ENCODE results near the gene SLC13A1.

The SLC13A1 gene

DNA sequence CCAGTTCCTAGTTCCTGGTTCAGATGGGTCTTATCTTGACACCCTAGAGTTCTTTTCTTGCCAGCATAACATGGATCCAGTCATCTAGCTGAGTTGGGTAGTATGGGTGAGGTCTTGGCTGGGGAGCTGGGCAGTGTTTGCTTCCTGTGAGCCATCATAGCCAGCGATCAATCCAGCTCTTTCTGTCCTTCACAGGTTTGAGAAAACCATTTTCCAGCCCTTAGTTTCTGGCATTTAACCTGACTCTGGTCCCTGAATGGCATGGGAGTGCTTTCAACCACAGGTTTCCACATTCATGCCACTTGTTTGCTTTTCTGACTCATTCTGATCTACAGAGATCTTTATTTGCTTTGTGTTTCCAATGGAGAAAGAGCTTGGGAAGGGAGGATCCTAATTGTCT is 8.6 kb downstream of the SLC13A1 start:
- no peaks in the 10 kb centered on the region for H3K36me3 ChIP-seq (ENCODE audit: control insufficient read depth in 2 of 2, insufficient read depth in 1 of 2, low read length in 2 of 2)
- CTCF ChIA-PET: no interaction called here
- TF ChIP-seq, protein P1, sequence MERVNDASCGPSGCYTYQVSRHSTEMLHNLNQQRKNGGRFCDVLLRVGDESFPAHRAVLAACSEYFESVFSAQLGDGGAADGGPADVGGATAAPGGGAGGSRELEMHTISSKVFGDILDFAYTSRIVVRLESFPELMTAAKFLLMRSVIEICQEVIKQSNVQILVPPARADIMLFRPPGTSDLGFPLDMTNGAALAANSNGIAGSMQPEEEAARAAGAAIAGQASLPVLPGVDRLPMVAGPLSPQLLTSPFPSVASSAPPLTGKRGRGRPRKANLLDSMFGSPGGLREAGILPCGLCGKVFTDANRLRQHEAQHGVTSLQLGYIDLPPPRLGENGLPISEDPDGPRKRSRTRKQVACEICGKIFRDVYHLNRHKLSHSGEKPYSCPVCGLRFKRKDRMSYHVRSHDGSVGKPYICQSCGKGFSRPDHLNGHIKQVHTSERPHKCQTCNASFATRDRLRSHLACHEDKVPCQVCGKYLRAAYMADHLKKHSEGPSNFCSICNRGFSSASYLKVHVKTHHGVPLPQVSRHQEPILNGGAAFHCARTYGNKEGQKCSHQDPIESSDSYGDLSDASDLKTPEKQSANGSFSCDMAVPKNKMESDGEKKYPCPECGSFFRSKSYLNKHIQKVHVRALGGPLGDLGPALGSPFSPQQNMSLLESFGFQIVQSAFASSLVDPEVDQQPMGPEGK (tag by site-specific recombination; IDR thresholded peaks at IDR 0.05): no peak
- TF ChIP-seq ZNF571 (tag by site-specific recombination; IDR thresholded peaks at IDR 0.05) (no peak), SCRT2 (tag by site-specific recombination; IDR thresholded peaks at IDR 0.05) (peak; percentile 41; the same call in 1 of the 2 replicates), GLIS1 (tag by site-specific recombination; IDR thresholded peaks at IDR 0.05) (no peak), GLI4 (tag by site-specific recombination; IDR thresholded peaks at IDR 0.05) (no peak), ZNF596 (tag by site-specific recombination; IDR thresholded peaks at IDR 0.05) (no peak)
- H3K9me3 ChIP-seq (ENCODE audit: control insufficient read depth, insufficient read depth, low read depth, low read length): no peaks in the 10 kb centered on the region
- no peak overlapping the region for H3K4me3 ChIP-seq (ENCODE audit: low read depth, low read length)
- POLR2A ChIA-PET: no interaction called here
- H3K27ac ChIP-seq (ENCODE audit: extremely low read depth, low read depth, low read length): no peak overlapping the region
- no peaks in the 10 kb centered on the region for H3K4me1 ChIP-seq (ENCODE audit: control insufficient read depth, insufficient read depth, low read length)

GRCh38 chr7:123190109-123190831 is 9.5 kb downstream of the SLC13A1 start:
- TF ChIP-seq KLF9 (tag by site-specific recombination; IDR thresholded peaks at IDR 0.05; ENCODE audit: low read depth) (no peak), KLF16 (tag by site-specific recombination; IDR thresholded peaks at IDR 0.05) (no peak), ZBTB11 (tag by site-specific recombination; conservative IDR thresholded peaks at IDR 0.05; ENCODE audit: low read depth) (no peak), OVOL3 (tag by site-specific recombination; IDR thresholded peaks at IDR 0.05) (no peak), ZBTB21 (tag by site-specific recombination; IDR thresholded peaks at IDR 0.05) (no peak), ZNF404 (tag by site-specific recombination; IDR thresholded peaks at IDR 0.05) (no peak), PBX3 (CRISPR knock-in tag; IDR thresholded peaks at IDR 0.05) (no peak)
- TF ChIP-seq, protein P2, sequence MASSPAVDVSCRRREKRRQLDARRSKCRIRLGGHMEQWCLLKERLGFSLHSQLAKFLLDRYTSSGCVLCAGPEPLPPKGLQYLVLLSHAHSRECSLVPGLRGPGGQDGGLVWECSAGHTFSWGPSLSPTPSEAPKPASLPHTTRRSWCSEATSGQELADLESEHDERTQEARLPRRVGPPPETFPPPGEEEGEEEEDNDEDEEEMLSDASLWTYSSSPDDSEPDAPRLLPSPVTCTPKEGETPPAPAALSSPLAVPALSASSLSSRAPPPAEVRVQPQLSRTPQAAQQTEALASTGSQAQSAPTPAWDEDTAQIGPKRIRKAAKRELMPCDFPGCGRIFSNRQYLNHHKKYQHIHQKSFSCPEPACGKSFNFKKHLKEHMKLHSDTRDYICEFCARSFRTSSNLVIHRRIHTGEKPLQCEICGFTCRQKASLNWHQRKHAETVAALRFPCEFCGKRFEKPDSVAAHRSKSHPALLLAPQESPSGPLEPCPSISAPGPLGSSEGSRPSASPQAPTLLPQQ (tag by site-specific recombination; IDR thresholded peaks at IDR 0.05): no peak
- Histone ChIP-seq H3K27ac (ENCODE audit: extremely low read depth, low read depth, low read length) (no peak overlapping the region), H3K4me3 (ENCODE audit: low read depth, low read length) (no peak overlapping the region), H3K36me3 (ENCODE audit: control insufficient read depth in 2 of 2, insufficient read depth in 1 of 2, low read length in 2 of 2) (no peaks in the 10 kb centered on the region), H3K4me1 (ENCODE audit: control insufficient read depth, insufficient read depth, low read length) (no peaks in the 10 kb centered on the region), H3K9me3 (ENCODE audit: control insufficient read depth, insufficient read depth, low read depth, low read length) (no peaks in the 10 kb centered on the region)
- ChIA-PET POLR2A (no interaction called here), CTCF (no interaction called here)
